ENCODE data around the gene STMN1. TPM values are rescaled to one million over a fixed set of nuclear protein-coding genes. Genes with fewer than 3 reads are reported as not detected.

STMN1 gene
- total RNA-seq, 1 experiment from 2014 or later = 207 TPM

DNA sequence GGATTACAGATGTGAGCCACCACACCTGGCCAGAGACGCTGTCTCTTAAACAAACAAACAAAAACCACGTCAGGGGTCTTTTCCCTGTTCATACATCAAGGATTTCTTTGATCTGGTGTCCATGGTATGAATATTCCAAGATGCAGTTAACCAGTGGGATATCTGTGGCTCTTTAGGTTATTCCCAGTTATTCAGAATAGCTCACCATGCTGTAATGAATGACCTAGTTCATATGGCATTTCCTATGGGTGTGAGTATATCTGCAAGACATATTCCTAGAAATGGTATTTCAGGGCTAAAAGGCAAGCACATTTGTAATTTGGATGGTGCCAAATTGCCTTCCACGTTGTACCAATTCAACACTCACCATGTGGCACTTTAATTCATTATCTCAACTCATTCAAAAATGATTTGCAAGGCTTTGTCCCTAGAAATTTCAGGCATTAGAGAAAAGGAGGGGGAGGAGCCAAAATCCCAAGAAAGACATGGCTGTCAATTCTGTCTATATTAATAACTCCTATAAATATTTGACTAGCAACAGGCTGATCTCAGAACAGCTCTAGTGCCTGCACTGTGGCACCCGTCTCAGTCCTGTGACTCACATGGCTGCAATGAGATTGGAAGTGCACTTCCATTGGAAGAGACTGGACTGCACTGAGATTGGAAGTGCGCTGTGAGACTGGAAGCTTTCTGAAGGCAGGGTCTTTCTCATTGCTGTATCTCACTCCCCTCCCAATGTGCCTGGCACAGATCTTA, 6.0 kb upstream of the STMN1 start:
- CTCF ChIA-PET = no interaction called here
- Mint-ChIP-seq H3K9me3 (ENCODE audit: unreplicated experiment) (no peaks in the 10 kb centered on the region), H3K27ac (ENCODE audit: unreplicated experiment) (no peak overlapping the region), H3K4me3 (ENCODE audit: unreplicated experiment) (no peak overlapping the region), H3K27me3 (ENCODE audit: insufficient read depth, unreplicated experiment) (no peaks in the 10 kb centered on the region), H3K36me3 (ENCODE audit: insufficient read depth, unreplicated experiment) (no peaks in the 10 kb centered on the region), H3K4me1 (ENCODE audit: low read depth, unreplicated experiment) (peaks cover 10% of the 10 kb centered on the region)
- POLR2A ChIA-PET = no interaction called here
- no peaks in the 10 kb centered on the region for H3K9me3 ChIP-seq
- H3K27me3 ChIP-seq (replicated peaks; ENCODE audit: control insufficient read depth, insufficient read depth, low read length) = no peaks in the 10 kb centered on the region
- no peak for DNase-seq
- H3K4me1 ChIP-seq = no peaks in the 10 kb centered on the region; the same call in 1 of the 2 replicates
- intact Hi-C loops (cut with micrococcal nuclease; ENCODE audit: unreplicated experiment) = no loop called here
- no peaks in the 10 kb centered on the region for H3K36me3 ChIP-seq (ENCODE audit: control insufficient read depth, insufficient read depth, low read length)
- no peak overlapping the region for H3K4me3 ChIP-seq (ENCODE audit: low read depth, low read length)
- TF ChIP-seq, protein P1, sequence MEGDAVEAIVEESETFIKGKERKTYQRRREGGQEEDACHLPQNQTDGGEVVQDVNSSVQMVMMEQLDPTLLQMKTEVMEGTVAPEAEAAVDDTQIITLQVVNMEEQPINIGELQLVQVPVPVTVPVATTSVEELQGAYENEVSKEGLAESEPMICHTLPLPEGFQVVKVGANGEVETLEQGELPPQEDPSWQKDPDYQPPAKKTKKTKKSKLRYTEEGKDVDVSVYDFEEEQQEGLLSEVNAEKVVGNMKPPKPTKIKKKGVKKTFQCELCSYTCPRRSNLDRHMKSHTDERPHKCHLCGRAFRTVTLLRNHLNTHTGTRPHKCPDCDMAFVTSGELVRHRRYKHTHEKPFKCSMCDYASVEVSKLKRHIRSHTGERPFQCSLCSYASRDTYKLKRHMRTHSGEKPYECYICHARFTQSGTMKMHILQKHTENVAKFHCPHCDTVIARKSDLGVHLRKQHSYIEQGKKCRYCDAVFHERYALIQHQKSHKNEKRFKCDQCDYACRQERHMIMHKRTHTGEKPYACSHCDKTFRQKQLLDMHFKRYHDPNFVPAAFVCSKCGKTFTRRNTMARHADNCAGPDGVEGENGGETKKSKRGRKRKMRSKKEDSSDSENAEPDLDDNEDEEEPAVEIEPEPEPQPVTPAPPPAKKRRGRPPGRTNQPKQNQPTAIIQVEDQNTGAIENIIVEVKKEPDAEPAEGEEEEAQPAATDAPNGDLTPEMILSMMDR (IDR thresholded peaks at IDR 0.05; ENCODE audit: insufficient read depth in 1 of 2, low read depth in 1 of 2, low read length in 1 of 2, severe bottlenecking in 1 of 2, unreplicated experiment in 1 of 2) = no peak
- BruUV-seq (replicated peaks) = no TSS peak

- DNase-seq = no peak
- Histone ChIP-seq H3K9me3 (no peaks in the 10 kb centered on the region), H3K4me1 (no peaks in the 10 kb centered on the region; the same call in 1 of the 2 replicates), H3K27me3 (replicated peaks; ENCODE audit: control insufficient read depth, insufficient read depth, low read length) (no peaks in the 10 kb centered on the region), H3K4me3 (ENCODE audit: low read depth, low read length) (no peak overlapping the region), H3K36me3 (ENCODE audit: control insufficient read depth, insufficient read depth, low read length) (no peaks in the 10 kb centered on the region)
- CTCF ChIA-PET = interaction anchor here (0.6 kb wide), 1 partner anchor 86 kb away, joined by 4 read pairs; the partner anchor contains the start of gene PAFAH2
- TF ChIP-seq, protein P1 (IDR thresholded peaks at IDR 0.05; ENCODE audit: insufficient read depth in 1 of 2, low read depth in 1 of 2, low read length in 1 of 2, severe bottlenecking in 1 of 2, unreplicated experiment in 1 of 2) = no peak
- Mint-ChIP-seq H3K27me3 (ENCODE audit: insufficient read depth, unreplicated experiment) (no peaks in the 10 kb centered on the region), H3K27ac (ENCODE audit: unreplicated experiment) (no peak overlapping the region), H3K36me3 (ENCODE audit: insufficient read depth, unreplicated experiment) (peaks cover 8% of the 10 kb centered on the region), H3K4me3 (ENCODE audit: unreplicated experiment) (no peak overlapping the region), H3K9me3 (ENCODE audit: unreplicated experiment) (no peaks in the 10 kb centered on the region), H3K4me1 (ENCODE audit: low read depth, unreplicated experiment) (peaks cover 10% of the 10 kb centered on the region)
- no TSS peak for BruUV-seq (replicated peaks)
- POLR2A ChIA-PET = no interaction called here
- intact Hi-C loops (cut with micrococcal nuclease; ENCODE audit: unreplicated experiment) = no loop called here
Measured at GRCh38 chr1:25911162-25911561, 4.9 kb upstream of the STMN1 start.

GRCh38 chr1:25909040-25909439, 2.8 kb upstream of the STMN1 start:
- no peak overlapping the region for H3K4me3 ChIP-seq (ENCODE audit: low read depth, low read length)
- BruUV-seq (replicated peaks) = no TSS peak
- DNase-seq = no peak
- H3K4me1 ChIP-seq = no peaks in the 10 kb centered on the region; the same call in 1 of the 2 replicates
- Mint-ChIP-seq H3K4me1 (ENCODE audit: low read depth, unreplicated experiment) (peaks cover 17% of the 10 kb centered on the region), H3K27me3 (ENCODE audit: insufficient read depth, unreplicated experiment) (no peaks in the 10 kb centered on the region), H3K9me3 (ENCODE audit: unreplicated experiment) (no peaks in the 10 kb centered on the region), H3K36me3 (ENCODE audit: insufficient read depth, unreplicated experiment) (peaks cover 22% of the 10 kb centered on the region), H3K4me3 (ENCODE audit: unreplicated experiment) (no peak overlapping the region), H3K27ac (ENCODE audit: unreplicated experiment) (no peak overlapping the region)
- no peaks in the 10 kb centered on the region for H3K36me3 ChIP-seq (ENCODE audit: control insufficient read depth, insufficient read depth, low read length)
- ChIA-PET POLR2A (no interaction called here), CTCF (no interaction called here)
- TF ChIP-seq, protein P1 (IDR thresholded peaks at IDR 0.05; ENCODE audit: insufficient read depth in 1 of 2, low read depth in 1 of 2, low read length in 1 of 2, severe bottlenecking in 1 of 2, unreplicated experiment in 1 of 2) = no peak
- no peaks in the 10 kb centered on the region for H3K9me3 ChIP-seq
- no peaks in the 10 kb centered on the region for H3K27me3 ChIP-seq (replicated peaks; ENCODE audit: control insufficient read depth, insufficient read depth, low read length)
- intact Hi-C loops (cut with micrococcal nuclease; ENCODE audit: unreplicated experiment) = no loop called here

Data from Caco-2 (cell line).